AG09309 (cell line): ENCODE measurements around the gene MUSTN1.

Experiments
- DNase-seq: peaks from one replicate; pipeline ENCODE4 v3.0.0-alpha.2; 2010; ENCODE audit warnings: low read depth
- H3K4me3 ChIP-seq: 2 replicates; pipeline ENCODE4 v1.5.1; 2011; ENCODE audit warnings: mild to moderate bottlenecking, low read depth, low read length, moderate library complexity; ENCODE audit not compliant: control insufficient read depth
- CTCF ChIP-seq: IDR thresholded peaks from 2 replicates; pipeline ENCODE4 v1.5.1; 2011; ENCODE audit warnings: mild to moderate bottlenecking, low read depth, low read length, inconsistent platforms; ENCODE audit not compliant: insufficient read depth, control insufficient read depth; ENCODE audit errors: missing control alignments

Gene MUSTN1

DNA sequence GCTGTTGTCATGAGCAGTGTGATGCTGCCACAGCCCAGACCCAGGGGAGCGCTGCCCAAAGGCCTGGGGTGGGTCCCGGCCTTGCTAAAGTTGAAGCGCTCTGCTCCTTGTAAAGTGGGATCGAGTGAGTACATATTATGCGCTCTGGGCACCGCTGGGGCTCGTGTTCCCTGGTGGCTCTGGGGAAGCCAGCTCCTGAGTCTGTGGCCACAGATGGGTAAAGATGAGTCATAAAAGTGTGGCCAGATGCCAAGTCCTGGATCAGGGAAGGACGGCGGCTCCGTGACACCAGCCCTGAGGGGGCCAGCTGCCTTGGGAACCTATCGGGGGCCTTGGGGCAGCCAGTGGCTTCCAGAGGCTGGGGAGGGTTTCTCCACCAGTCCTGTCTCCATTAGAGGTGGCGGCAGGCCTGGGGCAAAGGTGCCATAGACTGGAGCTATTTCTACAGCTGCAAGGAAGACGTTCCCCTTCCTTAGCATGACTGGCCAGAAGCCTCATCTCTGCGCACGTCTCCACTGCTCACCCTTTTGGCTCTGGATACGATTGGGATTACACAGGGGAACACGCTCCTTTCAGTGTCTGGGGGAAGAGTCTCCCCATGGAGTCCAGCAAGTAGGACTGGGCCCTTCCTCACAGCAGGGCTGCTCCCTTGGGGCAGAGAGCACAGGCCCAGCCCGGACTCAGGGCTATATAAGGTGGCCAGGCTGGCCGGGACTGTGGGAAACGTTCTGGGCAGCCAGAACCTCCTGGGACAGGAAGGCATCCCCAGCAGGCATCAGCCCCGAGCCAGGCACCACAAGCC is 3.1 kb downstream of the MUSTN1 start:
- TF ChIP-seq CTCF: no peak
- H3K4me3 ChIP-seq: no peak overlapping the region
- DNase-seq: peak; percentile 29

GRCh38 chr3:52830535-52831258 is 4.1 kb downstream of the MUSTN1 start, which contains the start of gene ITIH4:
ITIH4 (minus strand) TSS chr3:52830672; CDS start chr3:52830642, 30 bp downstream.
- no peak for TF ChIP-seq CTCF
- no peak for DNase-seq
- no peak within 1 kb of the TSS for H3K4me3 ChIP-seq

DNA sequence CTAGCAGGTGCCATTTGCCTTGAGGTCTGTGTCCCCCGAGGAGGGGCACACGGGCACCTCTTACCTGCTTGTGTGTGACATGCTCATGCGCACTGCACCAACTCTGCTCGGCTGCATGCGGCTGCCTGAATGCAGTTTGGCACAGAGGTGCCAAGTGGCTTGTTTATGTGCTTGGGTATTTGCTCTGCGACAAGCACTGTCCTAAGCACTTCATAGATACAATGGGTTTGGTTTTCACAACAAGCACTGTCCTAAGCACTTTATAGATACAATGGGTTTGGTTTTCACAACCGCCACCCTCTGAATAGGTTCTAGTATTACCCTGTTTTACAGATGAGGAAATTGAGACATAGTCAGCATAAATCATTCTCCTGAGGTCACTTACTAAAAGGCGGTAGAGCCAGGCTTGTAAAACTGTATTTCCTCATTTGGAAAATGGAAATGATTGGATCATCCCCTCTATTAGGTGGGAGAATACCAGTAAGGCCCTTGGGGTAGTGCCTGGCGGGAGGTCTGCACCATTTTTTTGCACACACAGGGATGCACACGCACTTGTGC is 4.8 kb downstream of the MUSTN1 start:
- DNase-seq: no peak
- TF ChIP-seq CTCF: no peak
- H3K4me3 ChIP-seq: no peak overlapping the region

GRCh38 chr3:52829482-52829881 is 5.3 kb downstream of the MUSTN1 start:
- TF ChIP-seq CTCF: no peak
- H3K4me3 ChIP-seq: no peak overlapping the region
- no peak for DNase-seq

DNA sequence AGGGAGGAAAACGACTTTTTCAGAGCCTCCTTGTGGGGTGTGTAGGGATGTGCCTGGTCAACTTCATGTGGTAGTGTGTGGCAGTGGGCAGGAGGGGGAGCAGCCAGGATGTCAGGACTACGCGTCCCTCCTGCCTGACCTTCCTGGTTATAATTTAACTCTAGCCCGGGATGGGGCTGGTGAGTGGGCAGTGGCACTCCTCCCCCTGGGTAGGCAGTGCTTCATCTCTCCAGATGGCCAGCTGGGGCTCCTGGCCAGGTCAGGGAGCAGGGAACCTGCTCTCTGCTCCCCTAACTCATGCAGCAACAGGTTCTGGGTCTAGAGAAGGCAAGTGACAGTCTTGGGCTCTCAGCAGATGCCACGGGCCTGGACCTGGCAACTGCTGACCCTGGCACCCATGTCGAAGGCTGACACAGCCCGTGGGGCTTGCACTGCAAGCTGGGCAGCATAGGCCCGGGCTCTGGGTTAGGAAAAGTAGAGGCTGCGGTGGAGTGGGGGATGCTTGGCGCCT is 6.9 kb downstream of the MUSTN1 start:
- no peak overlapping the region for H3K4me3 ChIP-seq
- no peak for DNase-seq
- no peak for TF ChIP-seq CTCF

DNA sequence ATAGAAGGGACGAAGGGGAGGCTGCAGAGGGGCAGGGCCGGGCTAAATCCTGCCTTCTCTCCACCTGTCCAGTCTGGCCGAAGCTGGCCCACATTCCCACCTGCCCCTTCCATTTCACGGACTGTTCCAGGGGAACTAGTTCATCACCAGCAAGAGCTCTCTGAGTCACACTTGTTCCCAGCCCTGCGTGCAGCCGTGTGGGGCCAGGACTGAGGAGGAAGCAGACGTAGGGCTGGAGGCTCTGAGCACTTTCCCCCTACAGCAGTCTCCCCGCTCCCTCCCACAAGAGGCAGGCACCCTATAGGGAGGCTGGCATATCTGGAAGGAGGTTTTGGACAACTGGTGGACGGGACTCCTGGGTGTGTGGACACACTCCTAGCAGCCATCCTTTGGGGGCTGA is 7.4 kb downstream of the MUSTN1 start:
- TF ChIP-seq CTCF: no peak
- H3K4me3 ChIP-seq: no peak overlapping the region
- no peak for DNase-seq
